Neural cell (in vitro differentiated cells): ENCODE measurements around the gene TBL1XR1. TPM values are rescaled to one million over a fixed set of nuclear protein-coding genes. Genes with fewer than 3 reads are reported as not detected.
"Not testable (repeated sequence)": the region's sequence is repeated elsewhere in the genome, so short reads cannot be mapped to it uniquely, and the experiment has no call there.

ENCODE experiments used
- H2AFZ ChIP-seq: fragments of 200-600, 300-800 bp; sonication (generic), shearing (Covaris generic); 2 replicates; pipeline ENCODE4 v1.6.0; 2014; ENCODE audit warnings: low read depth, mild to moderate bottlenecking, antibody characterized with exemption, low read length, moderate library complexity
- H3F3A ChIP-seq: fragments of 200-600 bp; shearing (Covaris generic); 2 replicates; pipeline ENCODE4 v1.6.1; 2016; ENCODE audit warnings: mild to moderate bottlenecking, moderate library complexity, mixed read lengths, antibody characterized with exemption, low read length; ENCODE audit not compliant: insufficient read depth, poor library complexity, severe bottlenecking
- H3K27ac ChIP-seq: fragments of 200-600, 300-800 bp; sonication (generic), shearing (Covaris generic); 2 replicates; pipeline ENCODE4 v1.5.1; 2014; ENCODE audit warnings: mild to moderate bottlenecking, low read length, moderate library complexity
- H3K27me3 ChIP-seq: fragments of 300-800, 200-600 bp; sonication (generic), shearing (Covaris generic); 2 replicates; pipeline ENCODE4 v1.6.0; 2014; ENCODE audit warnings: mild to moderate bottlenecking, low read depth, low read length, moderate library complexity; ENCODE audit not compliant: insufficient read depth
- H3K36me3 ChIP-seq: fragments of 300-800, 200-600 bp; sonication (generic), shearing (Covaris generic); 2 replicates; pipeline ENCODE4 v1.5.1; 2014; ENCODE audit warnings: mild to moderate bottlenecking, antibody characterized with exemption, low read length, moderate library complexity; ENCODE audit not compliant: insufficient read depth
- H3K4me2 ChIP-seq: fragments of 300-800, 200-600 bp; sonication (generic), shearing (Covaris generic); 2 replicates; pipeline ENCODE4 v1.6.0; 2014; ENCODE audit warnings: mild to moderate bottlenecking, low read length
- H3K4me3 ChIP-seq: fragments of 300-800, 200-600 bp; sonication (generic), shearing (Covaris generic); 2 replicates; pipeline ENCODE4 v1.5.1; 2014; ENCODE audit warnings: mild to moderate bottlenecking, low read length, moderate library complexity
- H3K79me2 ChIP-seq: fragments of 200-600 bp; shearing (Covaris generic); replicated peaks from 2 replicates; pipeline ENCODE4 v1.6.0; 2014; ENCODE audit warnings: mild to moderate bottlenecking, low read length, moderate library complexity; ENCODE audit not compliant: insufficient read depth
- H3K9ac ChIP-seq: fragments of 300-800, 200-600 bp; sonication (generic), shearing (Covaris generic); 2 replicates; pipeline ENCODE4 v1.6.1; 2016; ENCODE audit warnings: mild to moderate bottlenecking, low read length, mixed read lengths
- H3K9me2 ChIP-seq: fragments of 200-600 bp; shearing (Covaris generic); 2 replicates; pipeline ENCODE4 v1.6.1; 2016; ENCODE audit warnings: mild to moderate bottlenecking, low read length, mixed read lengths; ENCODE audit not compliant: insufficient read depth
- H3K9me3 ChIP-seq: fragments of 200-600, 300-800 bp; sonication (generic), shearing (Covaris generic); 2 replicates; pipeline ENCODE4 v1.6.1; 2016; ENCODE audit warnings: mild to moderate bottlenecking, mixed run types, low read length, moderate library complexity, mixed read lengths
- H4K20me1 ChIP-seq: fragments of 200-600 bp; shearing (Covaris generic); 2 replicates; pipeline ENCODE4 v1.6.1; 2016; ENCODE audit warnings: mild to moderate bottlenecking, mixed run types; ENCODE audit not compliant: insufficient read depth
- CTCF ChIP-seq: fragments of 450-650 bp; IDR thresholded peaks from 2 replicates; pipeline ENCODE4 v1.5.1; 2014; ENCODE audit warnings: antibody characterized with exemption, mild to moderate bottlenecking, moderate library complexity; ENCODE audit not compliant: poor library complexity, severe bottlenecking
- EP300 ChIP-seq: fragments of 450-650 bp; conservative IDR thresholded peaks from 2 replicates; pipeline ENCODE4 v1.6.1; 2014; ENCODE audit warnings: antibody characterized with exemption, mild to moderate bottlenecking, moderate library complexity; ENCODE audit not compliant: poor library complexity, severe bottlenecking
- EZH2 ChIP-seq: fragments of 200-600, 300-800 bp; shearing (Covaris generic), sonication (generic); IDR thresholded peaks from 2 replicates; pipeline ENCODE4 v1.6.1; 2014; ENCODE audit warnings: antibody characterized with exemption, low read length, borderline replicate concordance, mild to moderate bottlenecking; ENCODE audit not compliant: insufficient read depth, poor library complexity, severe bottlenecking
- POLR2AphosphoS5 ChIP-seq: IDR thresholded peaks from 2 replicates; pipeline ENCODE4 v1.6.1; 2012
- RAD21 ChIP-seq: fragments of 450-650 bp; conservative IDR thresholded peaks from 2 replicates; pipeline ENCODE4 v1.6.1; 2014; ENCODE audit warnings: antibody characterized with exemption, mild to moderate bottlenecking, moderate library complexity
- SMC3 ChIP-seq: fragments of 450-650 bp; conservative IDR thresholded peaks from 2 replicates; pipeline ENCODE4 v1.6.1; 2014; ENCODE audit warnings: antibody characterized with exemption, mild to moderate bottlenecking, moderate library complexity; ENCODE audit not compliant: poor library complexity
- TAF1 ChIP-seq: IDR thresholded peaks from 2 replicates; pipeline ENCODE4 v1.6.1; 2012; ENCODE audit warnings: low read depth
- polyA plus RNA-seq: library from polyadenylated mRNA; depleted of rRNA; stranded (reverse); fragments of >200 nt; gene quantifications from 2 replicates; pipeline ENCODE4 v1.2.3, GENCODE V29; 2014

Gene TBL1XR1
- polyA plus RNA-seq, 1 donor from 2014 or later: 96.3 TPM

GRCh38 chr3:177185035-177185574, 12.2 kb downstream of the TBL1XR1 start:
- Histone ChIP-seq H3K79me2 (peaks cover 99% of the 10 kb centered on the region), H3K36me3 (no peaks in the 10 kb centered on the region), H3K4me3 (no peak overlapping the region), H3K9ac (no peak overlapping the region), H3K27me3 (no peaks in the 10 kb centered on the region), H3K4me2 (no peak overlapping the region), H3K9me3 (no peaks in the 10 kb centered on the region), H2AFZ (no peak overlapping the region), H3F3A (no peaks in the 10 kb centered on the region), H3K27ac (no peak overlapping the region), H4K20me1 (no peaks in the 10 kb centered on the region), H3K9me2 (no peaks in the 10 kb centered on the region)
- TF ChIP-seq POLR2AphosphoS5 (no peak), EZH2 (no peak), EP300 (no peak)

GRCh38 chr3:177184602-177185001, 12.7 kb downstream of the TBL1XR1 start:
- H3K79me2 ChIP-seq: peaks cover 97% of the 10 kb centered on the region
- not testable (repeated sequence) for H3K9me2 ChIP-seq, H3K4me3 ChIP-seq, H3K27me3 ChIP-seq, H3K9ac ChIP-seq, H3K36me3 ChIP-seq, H4K20me1 ChIP-seq, H2AFZ ChIP-seq, H3F3A ChIP-seq, H3K9me3 ChIP-seq, H3K4me2 ChIP-seq, H3K27ac ChIP-seq

- no peak overlapping the region for H3K27ac ChIP-seq
- TF ChIP-seq TAF1 (no peak), SMC3 (no peak)
Measured at GRCh38 chr3:177182352-177182751, 14.9 kb downstream of the TBL1XR1 start.

GRCh38 chr3:177181418-177181817, 15.9 kb downstream of the TBL1XR1 start:
- H3K79me2 ChIP-seq: peaks cover 96% of the 10 kb centered on the region
- no peak for TF ChIP-seq TAF1
- no peak for TF ChIP-seq SMC3
- TF ChIP-seq EP300: no peak
- TF ChIP-seq RAD21: no peak
- TF ChIP-seq CTCF: no peak
- TF ChIP-seq EZH2: no peak
- no peak overlapping the region for H3K4me2 ChIP-seq
- no peaks in the 10 kb centered on the region for H3K36me3 ChIP-seq
- H3K4me3 ChIP-seq: no peak overlapping the region
- peaks cover 3% of the 10 kb centered on the region for H4K20me1 ChIP-seq
- no peaks in the 10 kb centered on the region for H3K27me3 ChIP-seq
- no peak overlapping the region for H3K27ac ChIP-seq
- H3F3A ChIP-seq: no peaks in the 10 kb centered on the region
- H2AFZ ChIP-seq: no peak overlapping the region
- H3K9me3 ChIP-seq: no peaks in the 10 kb centered on the region
- no peaks in the 10 kb centered on the region for H3K9me2 ChIP-seq
- H3K9ac ChIP-seq: no peak overlapping the region

More at GRCh38 chr3:177182352-177182751, 14.9 kb downstream of the TBL1XR1 start:
- H3K27me3 ChIP-seq: no peaks in the 10 kb centered on the region
- no peak overlapping the region for H2AFZ ChIP-seq
- no peaks in the 10 kb centered on the region for H3K9me2 ChIP-seq
- no peaks in the 10 kb centered on the region for H3K9me3 ChIP-seq
- no peak overlapping the region for H3K9ac ChIP-seq
- H3K79me2 ChIP-seq: peaks cover 96% of the 10 kb centered on the region
- no peak overlapping the region for H3K4me2 ChIP-seq
- H3K4me3 ChIP-seq: no peak overlapping the region
- H3K36me3 ChIP-seq: no peaks in the 10 kb centered on the region
- no peaks in the 10 kb centered on the region for H3F3A ChIP-seq
- peaks cover 3% of the 10 kb centered on the region for H4K20me1 ChIP-seq
